HG02588 (cell line): ENCODE measurements around the gene GABPB1.
"Not testable (repeated sequence)": the region's sequence is repeated elsewhere in the genome, so short reads cannot be mapped to it uniquely, and the experiment has no call there.

ENCODE experiments used
- ATAC-seq: cut with Tn5 transposase; IDR thresholded peaks from one replicate; pipeline ENCODE4 v1.9.1; 2021; ENCODE audit warnings: mild to moderate bottlenecking, moderate library complexity; ENCODE audit not compliant: unreplicated experiment

The GABPB1 gene

GRCh38 chr15:50354838-50355618 lies at the start of gene GABPB1:
Gene GABPB1, minus strand, starts transcription at chr15:50355198. Its CDS starts 45,400 bp downstream, at chr15:50309798.
- peak; percentile 49 for ATAC-seq

GRCh38 chr15:50391561-50391960 lies 36.6 kb upstream of the GABPB1 start:
- not testable (repeated sequence) for ATAC-seq

- peak; percentile 75 for ATAC-seq
Measured at GRCh38 chr15:50390554-50391264, 35.7 kb upstream of the GABPB1 start.

GRCh38 chr15:50382408-50382807 lies 27.4 kb upstream of the GABPB1 start:
- not testable (repeated sequence) for ATAC-seq

GRCh38 chr15:50381438-50381837 lies 26.4 kb upstream of the GABPB1 start:
- no peak for ATAC-seq

- no peak for ATAC-seq
Measured at GRCh38 chr15:50380089-50380488, 25.1 kb upstream of the GABPB1 start.

- not testable (repeated sequence) for ATAC-seq
Measured at GRCh38 chr15:50379413-50379812, 24.4 kb upstream of the GABPB1 start.

- ATAC-seq, result no peak
Measured at GRCh38 chr15:50378776-50379175, 23.8 kb upstream of the GABPB1 start.

- peak; percentile 99 for ATAC-seq
Measured at GRCh38 chr15:50377867-50378751, 23.1 kb upstream of the GABPB1 start.

GRCh38 chr15:50369564-50369963 lies 14.6 kb upstream of the GABPB1 start:
- not testable (repeated sequence) for ATAC-seq

GRCh38 chr15:50365971-50366370 lies 11.0 kb upstream of the GABPB1 start:
- ATAC-seq, result no peak

- ATAC-seq, result no peak
Measured at GRCh38 chr15:50365570-50365969, 10.6 kb upstream of the GABPB1 start.

GRCh38 chr15:50363612-50364011 lies 8.6 kb upstream of the GABPB1 start:
- no peak for ATAC-seq

GRCh38 chr15:50361756-50362155 lies 6.8 kb upstream of the GABPB1 start:
- no peak for ATAC-seq

- ATAC-seq, result no peak
Measured at GRCh38 chr15:50358845-50359244, 3.8 kb upstream of the GABPB1 start.

GRCh38 chr15:50355980-50356379 lies 982 bp upstream of the GABPB1 start:
- ATAC-seq, result no peak

- no peak for ATAC-seq
Measured at GRCh38 chr15:50355619-50355905, 564 bp upstream of the GABPB1 start.

- ATAC-seq, result peak; percentile 26
Measured at GRCh38 chr15:50353975-50354837, 792 bp downstream of the GABPB1 start.

- ATAC-seq, result no peak
Measured at GRCh38 chr15:50353251-50353974, 1.6 kb downstream of the GABPB1 start.

GRCh38 chr15:50350621-50351020 lies 4.4 kb downstream of the GABPB1 start:
- no peak for ATAC-seq
